GM19455 (cell line): Measurements from ENCODE around the gene SNPH.

Experiments
- ATAC-seq: cut with Tn5 transposase; IDR thresholded peaks from one replicate; pipeline ENCODE4 v1.9.1; 2021; ENCODE audit not compliant: unreplicated experiment

Gene SNPH

DNA sequence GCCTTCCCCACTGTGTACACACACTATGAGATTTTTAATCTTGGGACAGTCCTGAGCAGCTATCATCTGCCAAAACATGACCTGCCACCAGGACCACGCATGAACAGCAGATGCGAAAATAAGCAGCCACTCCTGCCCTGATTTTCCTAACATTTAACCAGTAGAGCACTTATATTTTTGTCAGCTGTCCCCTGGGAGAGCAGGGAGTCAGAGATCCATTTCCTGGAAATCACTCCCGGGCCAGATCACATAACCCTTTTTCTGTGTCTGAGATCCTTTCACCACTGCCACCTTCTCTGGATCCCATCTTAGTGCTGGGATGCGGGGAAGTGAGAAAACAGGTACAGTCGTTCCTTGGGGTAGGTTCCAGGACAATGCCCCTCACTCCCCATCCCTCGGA is 57.2 kb downstream of the SNPH start:
- no peak for ATAC-seq

DNA sequence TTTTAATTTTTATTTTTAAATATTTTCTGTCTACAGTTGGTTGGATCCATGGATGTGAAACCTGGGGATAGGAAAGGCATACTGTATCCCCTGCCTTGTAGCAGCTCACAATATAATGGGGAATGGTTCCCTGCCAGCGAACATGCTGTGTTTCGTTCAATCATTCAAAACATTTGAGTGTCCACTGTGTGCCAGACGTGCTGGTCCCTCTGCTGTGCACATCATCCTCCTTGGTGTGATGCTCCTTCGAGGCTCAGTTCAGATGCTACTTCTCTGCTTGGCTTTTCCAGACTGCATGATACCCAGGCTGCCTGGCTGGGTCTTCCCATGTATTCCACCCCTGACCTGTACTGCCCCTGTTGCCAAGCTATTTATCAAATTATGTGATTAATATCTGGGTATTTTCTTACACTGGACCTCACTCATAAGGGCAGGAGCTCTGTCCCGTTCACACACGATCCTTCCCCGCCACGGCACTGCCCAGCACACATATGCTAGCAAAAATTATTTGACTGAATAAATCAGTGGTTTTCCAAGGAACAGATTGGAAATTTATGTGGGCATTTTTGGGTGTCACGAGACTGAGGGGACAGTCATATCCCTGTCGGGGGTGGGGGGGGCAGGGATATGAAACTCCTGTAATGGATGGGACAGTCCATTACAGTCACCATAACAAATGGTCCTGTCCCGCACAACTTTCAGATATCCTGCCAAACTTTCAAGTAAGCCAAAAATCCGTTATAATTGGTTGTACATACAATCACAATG is 57.9 kb downstream of the SNPH start:
- no peak for ATAC-seq

DNA sequence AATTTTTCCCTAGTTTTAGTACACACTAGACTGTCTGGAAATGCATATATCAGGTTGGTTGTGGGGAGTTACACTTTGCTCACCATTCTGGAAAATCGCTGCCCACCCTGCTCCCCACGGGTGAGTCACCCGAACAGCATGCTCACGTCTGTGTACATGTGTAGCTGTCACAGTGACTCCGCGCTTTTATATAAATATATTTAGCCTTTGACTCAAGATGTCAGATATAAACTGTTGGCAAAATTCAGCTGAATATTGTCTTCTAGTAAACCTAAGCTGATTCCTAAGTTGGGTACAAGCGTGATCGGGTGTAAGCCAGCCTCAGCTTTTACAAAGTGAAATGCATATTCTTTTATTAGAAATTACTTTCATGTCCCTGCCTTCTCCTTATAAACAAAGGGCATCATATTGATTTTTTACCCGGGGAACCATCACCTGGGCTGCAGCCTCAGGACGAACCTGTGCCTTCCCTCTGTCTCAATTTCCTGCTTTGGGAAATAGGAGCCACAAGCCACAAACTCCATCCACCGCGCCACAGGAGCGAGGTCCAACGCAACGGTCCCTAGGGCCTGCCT is 58.6 kb downstream of the SNPH start:
- ATAC-seq: no peak

DNA sequence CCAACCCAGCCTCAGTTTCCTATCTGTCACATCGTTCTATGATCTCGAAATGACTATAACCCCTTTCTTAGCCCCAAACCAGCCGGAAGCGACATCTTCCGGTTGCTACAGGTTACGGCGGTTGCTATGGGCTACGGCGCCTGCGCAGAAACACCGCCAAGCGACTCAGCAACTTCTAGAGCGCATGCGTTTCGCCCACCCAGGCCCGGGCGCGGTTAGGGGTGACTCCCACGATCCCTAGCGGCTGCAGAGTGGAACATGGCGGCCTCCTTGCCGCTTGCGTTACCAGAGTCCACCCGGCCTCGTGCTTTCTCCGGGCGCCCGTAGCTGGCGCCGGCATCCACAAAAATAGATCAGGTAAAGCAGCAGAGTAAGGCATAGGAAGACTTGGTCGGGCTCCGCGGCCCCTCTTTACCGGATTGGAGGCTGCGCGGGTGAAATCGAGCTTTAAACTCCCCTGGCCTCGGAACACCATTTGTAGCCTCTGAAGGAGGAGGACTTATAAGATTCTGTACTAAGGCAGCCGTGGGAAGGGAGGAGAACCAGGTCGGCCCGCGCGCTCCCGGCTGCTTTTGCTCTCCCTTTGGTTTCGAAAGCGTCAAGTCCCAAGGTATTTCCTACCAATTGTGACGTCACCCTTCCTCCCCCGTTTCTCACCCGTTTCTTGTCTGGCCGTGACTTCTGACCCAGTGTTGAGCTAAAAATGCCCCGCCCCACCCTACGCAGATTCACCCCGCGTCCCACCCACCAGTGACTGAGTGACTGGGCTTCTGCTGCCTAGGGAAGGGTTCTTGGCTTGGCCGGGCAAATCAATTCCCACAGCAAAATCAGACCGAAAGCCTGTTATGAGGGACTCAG is 59.3 kb downstream of the SNPH start:
- peak; percentile 85 for ATAC-seq

DNA sequence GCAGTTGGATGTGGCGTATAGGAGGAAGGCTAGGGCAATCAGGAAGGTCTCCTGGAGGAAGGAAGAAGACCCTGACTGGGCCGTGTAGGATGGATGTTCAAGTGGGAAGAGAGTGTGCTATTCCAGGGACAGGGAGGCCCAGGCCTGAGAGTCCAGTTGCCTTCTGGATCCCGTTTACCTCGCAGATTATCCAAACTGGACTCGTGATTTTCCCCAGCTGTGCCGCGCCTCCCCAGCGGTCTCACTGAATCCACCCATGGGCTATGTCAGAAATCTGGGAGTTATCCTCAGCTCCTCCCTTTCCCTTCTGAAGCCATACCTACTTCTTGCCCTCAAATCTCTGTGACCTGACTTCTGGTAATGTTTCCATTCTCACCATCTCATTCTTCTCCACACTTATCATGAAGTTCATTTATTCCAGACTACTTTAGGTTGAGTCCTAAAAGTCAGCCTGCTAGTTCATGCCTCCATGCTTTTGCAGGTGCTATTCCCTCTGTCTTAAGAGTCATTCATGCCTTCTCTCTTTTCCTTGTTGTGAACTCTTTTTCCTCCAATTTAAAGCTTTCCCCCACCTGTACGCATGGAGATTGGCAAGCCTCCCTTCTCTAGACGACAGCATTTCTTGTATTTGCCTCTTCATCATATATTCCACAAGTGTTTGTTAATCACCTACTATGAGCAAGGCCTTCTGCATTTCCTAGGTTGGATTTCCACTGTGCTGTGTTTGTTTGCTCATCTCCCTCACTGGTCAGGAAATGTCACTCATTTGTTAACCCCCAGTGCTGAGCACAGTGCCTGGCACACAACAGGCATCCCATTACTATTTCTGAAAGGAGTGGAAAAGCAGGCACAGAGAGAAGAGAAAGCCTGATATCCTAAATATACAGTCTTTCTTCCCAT is 60.2 kb downstream of the SNPH start:
- ATAC-seq: no peak

DNA sequence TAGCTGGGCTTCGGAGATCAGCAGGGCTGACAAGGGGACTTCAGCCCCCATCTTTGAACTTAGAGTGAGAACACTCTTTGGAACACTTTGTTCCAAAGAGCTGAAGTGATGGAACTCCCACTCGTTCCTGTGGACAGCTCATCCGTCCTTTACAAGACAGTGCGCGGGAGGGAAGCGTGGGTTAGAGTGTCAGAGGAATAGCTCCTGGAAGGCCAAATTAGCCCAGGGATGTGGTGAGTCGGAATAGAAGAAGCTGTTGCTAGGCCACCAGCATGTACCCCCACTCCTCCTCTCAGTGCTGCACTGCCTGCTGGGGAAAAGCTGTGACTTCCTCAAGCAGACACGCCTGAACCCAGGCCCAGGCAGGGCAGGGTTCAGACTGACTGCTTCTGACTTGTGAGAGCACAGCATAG is 61.2 kb downstream of the SNPH start:
- ATAC-seq: no peak

DNA sequence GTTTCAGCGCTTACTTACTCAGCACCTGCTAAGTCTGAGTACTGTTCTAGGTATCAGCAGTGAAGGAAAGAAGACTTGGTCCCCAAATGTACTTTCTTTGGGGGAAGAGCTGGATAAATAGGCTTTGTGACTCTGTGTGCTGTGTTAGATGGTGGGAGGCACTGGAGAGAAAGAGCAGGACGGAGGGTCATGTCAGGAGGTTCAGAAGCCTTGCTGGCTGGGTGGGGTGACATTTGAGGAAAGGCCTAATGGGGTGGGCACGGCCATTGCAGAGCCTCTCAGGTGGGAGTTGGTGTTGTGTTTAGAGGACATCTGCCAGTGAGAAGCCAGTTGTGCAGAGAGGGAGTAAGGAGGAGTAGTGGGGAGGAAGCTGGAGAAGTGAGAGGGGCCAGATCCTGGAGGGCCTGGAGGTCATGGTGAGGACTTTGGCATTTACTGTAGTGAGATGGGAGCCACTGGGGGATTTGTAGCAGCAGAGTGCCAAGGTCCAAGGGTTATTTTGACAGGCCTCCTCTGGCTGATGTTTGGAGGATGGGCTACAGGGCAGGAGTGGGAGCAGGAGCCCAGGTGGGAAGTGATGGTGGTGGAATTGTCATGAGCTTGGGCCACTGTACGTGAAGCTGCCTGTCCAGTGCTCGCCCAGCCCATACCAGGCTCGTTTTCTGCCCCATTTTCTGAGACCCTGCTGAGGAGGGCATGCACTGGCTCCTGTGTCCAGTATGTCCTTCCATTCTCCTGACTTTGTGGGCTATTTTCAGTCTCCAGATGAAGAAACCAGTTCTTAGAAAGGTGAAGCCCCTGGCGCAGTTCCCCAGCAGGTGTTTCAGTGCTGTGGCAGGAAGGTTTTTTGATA is 62.0 kb downstream of the SNPH start:
- no peak for ATAC-seq

DNA sequence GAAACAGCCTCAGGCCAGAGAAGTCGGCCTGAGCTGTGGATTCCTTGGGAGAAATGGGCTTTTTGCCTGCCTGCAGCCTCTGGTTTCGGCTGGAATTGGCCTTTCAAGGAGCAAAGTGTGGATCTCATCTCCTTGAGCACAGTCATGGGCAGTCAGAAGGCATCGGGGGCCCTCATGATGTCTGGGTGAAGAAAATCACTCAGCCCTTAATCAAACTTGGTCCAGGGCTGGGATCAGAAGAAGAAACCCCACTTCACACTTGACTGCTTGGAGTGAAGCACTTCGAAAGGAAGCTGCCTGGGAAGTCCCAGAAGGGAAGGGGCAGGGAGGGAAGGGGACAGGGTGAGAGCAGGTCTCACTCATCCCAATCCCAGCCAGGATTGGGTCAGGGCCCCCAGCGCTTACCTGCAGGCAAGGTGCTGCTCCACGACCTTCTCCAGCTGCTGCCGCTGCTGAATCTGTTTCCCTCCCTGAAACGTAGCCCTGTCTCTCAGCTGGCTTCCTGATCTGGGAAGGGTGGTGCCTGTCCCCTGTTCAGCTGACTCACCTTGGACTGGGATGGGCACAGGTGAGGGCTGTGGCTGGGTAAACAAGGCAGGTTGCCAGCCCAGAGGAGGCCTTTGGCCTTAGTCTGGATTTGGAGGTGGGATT is 62.7 kb downstream of the SNPH start, which contains the start of gene SDCBP2:
SDCBP2 (minus strand) TSS at position 460 of the 651 bp plus-strand sequence. CDS start 8,723 bp downstream, outside the sequence.
- ATAC-seq: no peak

DNA sequence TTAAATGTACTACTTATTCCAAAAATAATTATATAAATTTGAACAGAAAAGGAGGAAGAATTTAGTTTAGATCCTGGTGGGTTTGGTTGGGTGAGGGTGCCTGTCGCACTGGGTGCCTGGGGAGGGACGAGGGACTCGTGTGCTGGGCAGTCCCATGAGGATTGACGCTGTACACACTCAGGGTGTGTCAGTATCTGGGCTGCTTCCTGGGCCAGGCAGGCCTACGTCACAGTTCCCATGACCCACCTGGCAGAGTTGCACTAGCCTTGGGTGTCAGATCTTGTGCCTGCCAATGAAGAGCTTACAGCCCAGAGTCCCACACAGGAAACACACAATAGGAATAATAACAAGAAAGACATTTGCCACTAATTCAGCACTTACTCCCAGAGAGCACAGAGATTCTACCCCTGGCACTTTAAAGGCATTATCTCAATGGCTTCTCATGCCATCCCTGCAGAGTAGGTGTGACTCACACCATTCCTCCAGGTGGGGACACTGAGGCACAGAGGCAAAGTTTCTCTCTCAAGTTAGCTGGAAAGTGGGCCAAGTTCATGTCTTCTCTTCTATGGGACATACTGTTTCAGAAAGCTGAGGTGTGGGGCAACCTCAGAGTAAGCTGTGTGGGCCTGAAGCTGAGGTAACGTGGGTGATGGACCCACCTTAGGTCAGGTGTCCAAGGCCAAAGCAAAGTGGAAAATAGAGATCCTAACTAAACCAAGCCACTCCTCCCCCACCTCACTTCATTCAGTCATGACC is 64.2 kb downstream of the SNPH start:
- no peak for ATAC-seq

DNA sequence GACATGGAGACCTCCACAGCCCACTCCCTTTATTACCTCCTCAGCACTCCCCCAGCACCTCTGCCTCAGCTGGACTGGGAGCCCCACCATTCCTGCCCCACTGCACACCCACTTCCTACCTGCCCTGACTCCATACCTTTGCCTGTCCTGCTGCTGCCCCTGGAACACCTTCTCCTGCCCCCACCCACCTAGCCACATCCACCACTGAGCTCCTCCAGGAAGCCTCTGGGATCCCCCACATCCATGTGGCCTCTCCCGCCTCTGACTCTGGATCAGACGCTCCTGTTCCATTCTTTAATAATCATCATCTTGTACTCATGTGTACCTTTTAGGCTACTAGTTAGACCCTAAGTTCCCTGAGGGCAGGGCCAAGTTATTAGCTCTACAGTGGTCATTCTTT is 65.0 kb downstream of the SNPH start:
- no peak for ATAC-seq

DNA sequence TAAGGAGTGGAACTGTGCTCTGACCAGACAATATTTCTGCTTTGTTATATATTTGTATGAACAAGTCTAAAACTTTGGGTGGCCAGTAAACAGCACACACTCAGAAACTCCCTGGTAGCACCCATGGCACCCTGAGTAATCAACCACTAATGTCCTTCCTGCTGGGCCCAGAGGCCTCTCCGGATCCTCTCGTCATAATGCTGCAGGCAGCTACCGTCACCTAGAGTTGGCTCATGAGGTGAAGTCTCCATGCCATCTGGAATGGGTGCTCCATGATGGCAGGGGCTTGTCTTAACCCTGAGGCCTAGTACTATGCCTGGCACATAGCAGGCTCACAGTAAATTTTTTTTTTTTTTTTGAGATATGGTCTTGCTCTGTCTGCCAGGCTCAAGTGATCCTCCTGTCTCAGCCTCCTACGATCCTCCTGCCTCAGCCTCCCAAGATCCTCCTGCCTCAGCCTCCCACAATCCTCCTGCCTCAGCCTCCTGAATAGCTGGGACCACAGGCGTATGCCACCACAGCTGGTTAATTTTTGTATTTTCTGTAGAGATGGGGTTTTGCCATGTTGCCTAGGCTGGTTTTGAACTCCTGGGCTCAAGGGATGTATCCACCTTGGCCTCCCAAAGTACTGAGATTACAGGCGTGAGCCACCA is 65.8 kb downstream of the SNPH start:
- ATAC-seq: no peak

DNA sequence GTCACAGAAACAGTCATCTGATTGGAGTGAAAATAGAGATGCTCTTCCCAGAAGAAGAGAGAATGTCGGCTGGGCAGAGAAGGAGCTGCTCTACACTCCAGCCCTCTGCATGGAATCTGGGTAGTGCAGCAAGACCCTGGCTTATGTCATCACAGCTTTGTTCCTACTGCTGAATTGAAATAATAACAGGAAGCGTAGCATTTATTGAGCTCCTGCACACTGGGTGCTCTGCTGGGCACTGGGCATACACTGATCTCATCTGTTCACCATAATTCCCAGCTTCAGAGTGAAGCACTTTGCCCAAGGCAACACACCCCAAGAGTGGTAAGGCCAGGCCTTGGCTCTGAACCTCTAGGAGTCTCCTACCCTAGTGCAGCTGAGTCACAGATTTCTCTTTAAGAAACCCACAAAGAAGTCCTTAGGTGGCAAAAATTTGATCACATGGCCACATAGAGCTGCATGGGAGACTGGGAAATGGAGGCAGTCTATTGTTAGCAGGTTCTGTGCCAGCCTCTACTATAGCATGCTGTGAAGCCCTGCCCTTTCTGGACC is 66.7 kb downstream of the SNPH start:
- ATAC-seq: no peak

DNA sequence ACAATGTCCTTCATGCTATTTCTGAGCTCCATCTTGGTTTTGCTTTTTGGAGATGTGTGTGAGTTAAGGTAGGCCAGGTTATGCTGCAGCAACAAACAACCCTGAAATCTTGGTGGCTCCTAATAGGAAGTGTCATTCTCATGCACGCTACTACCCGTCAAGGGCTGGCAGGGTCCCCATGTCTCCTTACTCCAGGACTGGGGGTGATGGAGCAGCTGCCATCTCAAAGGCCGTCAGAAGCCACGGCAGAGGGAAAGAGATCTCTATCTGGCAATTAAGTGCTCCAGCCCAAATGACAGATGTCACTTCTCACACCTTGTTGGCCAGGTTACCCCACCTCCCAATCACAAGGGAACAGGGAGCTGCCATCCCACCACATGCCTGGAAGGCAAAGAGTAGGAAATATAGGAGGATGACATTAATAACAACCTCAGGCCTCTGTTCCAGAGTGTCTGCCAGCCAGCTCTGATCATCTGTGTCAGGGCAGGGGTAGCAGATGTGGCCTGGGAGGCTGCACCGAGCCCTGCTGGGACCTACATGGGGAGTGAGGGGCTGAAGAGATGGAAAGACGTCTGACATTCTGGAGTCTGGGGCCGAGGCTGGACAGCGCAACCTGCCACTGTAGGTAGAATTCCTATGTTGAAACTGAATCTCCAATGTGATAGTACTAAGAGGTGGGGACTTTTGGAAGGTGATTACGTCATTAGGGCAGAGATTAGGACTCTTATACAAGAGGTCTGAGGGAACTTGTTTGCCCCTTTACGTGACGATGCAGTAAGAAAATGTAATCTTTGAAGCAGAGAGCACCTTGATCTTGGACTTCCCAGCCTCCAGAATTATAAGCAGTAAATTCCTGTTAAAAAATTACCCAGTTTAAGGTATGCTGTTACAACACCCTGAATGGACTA is 67.6 kb downstream of the SNPH start:
- no peak for ATAC-seq

DNA sequence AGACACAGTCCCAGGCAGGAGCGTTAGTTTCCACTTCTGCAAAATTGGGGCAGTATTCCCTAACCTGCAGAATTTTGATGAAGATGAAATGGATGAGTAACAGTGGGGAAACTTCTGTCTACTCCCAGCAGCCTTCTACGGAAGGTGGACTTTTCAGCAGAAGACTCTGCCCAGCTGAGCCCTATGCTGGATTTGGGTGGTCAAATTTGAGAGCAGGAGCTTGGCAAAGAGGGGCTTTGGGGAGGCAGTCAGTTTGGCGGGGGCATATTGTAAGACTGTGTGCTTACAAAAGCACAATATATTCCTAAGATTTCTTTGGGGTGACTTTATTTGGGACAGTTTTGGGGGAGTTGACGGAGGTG is 68.3 kb downstream of the SNPH start:
- no peak for ATAC-seq

DNA sequence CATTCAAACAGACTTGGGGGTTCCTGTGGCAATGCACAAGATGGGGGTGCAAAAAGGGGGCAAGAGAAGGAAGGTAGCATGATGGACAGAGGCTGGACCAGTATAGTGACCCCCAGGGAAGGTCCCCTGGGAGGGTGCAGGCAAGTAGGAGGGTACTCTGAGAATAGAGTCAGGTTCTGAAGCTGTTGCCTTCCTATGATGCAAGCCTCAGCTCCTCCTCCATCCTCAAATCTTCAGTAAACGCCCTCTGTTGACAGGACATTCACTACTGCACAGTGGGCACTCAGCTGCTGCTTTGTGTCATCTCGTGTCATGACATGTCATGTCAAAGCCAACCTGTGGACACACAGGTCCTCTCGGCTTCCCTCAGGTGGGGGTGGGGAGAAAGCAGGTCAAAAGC is 68.7 kb downstream of the SNPH start:
- no peak for ATAC-seq

DNA sequence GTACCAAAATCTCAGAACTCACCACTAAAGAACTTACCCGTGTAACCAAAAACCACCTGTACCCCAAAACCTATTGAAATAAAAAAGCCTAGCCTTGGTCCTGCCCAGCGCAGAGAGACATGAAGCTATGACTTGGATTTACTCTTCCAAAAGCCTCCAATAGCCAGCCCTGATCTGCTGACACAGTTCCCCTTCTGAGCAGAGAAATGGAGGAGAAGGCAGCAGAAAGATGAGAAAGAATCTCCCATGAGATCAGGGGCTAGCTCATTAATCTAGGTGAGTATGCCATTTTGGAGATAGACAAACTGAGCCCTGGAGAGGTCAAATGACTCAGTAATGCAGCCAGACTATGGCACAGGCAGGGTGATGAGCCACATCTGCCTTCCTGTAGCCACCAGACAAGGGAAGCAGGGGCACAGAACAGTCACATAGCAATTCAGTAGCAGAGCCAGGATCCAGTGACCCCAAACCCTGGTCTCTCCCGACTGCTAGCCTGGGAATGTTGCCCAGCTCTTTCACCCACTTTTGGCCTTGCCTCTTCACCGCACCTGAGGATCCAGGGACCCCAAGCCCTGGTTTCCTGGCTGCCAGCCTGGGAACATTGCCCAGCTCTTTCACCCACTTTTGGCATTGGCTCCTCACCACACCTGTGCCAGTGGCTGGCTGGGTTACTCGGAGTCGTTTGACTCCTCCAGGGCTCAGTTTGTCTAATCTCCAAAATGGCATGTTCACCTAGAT is 70.0 kb downstream of the SNPH start:
- no peak for ATAC-seq
